ENCODE measurements around the gene TDG. TPM values are rescaled to one million over a fixed set of nuclear protein-coding genes. Genes with fewer than 3 reads are reported as not detected.

TDG gene
- total and polyA plus RNA-seq, 8 donors, result 5.8 to 13.8 (median 9.3) TPM

GRCh38 chr12:103929046-103929783 is 36.5 kb upstream of the TDG start:
- Histone ChIP-seq H3K27me3 (no peaks in the 10 kb centered on the region), H3K36me3 (peaks cover 0 to 17% (median 7%) of the 10 kb centered on the region in 3 donors), H3K9me3 (no peaks in the 10 kb centered on the region), H3K4me3 (peak overlapping the region; percentile 22 to 72 (median 47)), H3K4me1 (peaks cover 9 to 24% (median 22%) of the 10 kb centered on the region in 3 donors), H3K27ac (peak overlapping the region; percentile 79 to 94 (median 88))
- TF ChIP-seq, protein P1, sequence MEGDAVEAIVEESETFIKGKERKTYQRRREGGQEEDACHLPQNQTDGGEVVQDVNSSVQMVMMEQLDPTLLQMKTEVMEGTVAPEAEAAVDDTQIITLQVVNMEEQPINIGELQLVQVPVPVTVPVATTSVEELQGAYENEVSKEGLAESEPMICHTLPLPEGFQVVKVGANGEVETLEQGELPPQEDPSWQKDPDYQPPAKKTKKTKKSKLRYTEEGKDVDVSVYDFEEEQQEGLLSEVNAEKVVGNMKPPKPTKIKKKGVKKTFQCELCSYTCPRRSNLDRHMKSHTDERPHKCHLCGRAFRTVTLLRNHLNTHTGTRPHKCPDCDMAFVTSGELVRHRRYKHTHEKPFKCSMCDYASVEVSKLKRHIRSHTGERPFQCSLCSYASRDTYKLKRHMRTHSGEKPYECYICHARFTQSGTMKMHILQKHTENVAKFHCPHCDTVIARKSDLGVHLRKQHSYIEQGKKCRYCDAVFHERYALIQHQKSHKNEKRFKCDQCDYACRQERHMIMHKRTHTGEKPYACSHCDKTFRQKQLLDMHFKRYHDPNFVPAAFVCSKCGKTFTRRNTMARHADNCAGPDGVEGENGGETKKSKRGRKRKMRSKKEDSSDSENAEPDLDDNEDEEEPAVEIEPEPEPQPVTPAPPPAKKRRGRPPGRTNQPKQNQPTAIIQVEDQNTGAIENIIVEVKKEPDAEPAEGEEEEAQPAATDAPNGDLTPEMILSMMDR (IDR thresholded peaks at IDR 0.05), result no peak
- peak; percentile 46 to 71 (median 66) for ATAC-seq
- intact Hi-C loops (cut with DNase I), result no loop called here
- 4 to 7% methylated on average over 37 of the region's 37 CpGs for WGBS, 2 donors
- peak in 5 of 6 donors; percentile 66 to 90 (median 77) for DNase-seq
- FAIRE-seq, result no peak

GRCh38 chr12:103929784-103930033 is 36.0 kb upstream of the TDG start:
- WGBS, 2 donors, result 0% methylated on average over 18 of the region's 18 CpGs
- intact Hi-C loops (cut with DNase I), result no loop called here
- H3K4me1 ChIP-seq, result peaks cover 9 to 29% (median 24%) of the 10 kb centered on the region in 3 donors
- peak overlapping the region; percentile 22 to 72 (median 47) for H3K4me3 ChIP-seq
- no peaks in the 10 kb centered on the region for H3K9me3 ChIP-seq
- peak overlapping the region; percentile 79 to 94 (median 88) for H3K27ac ChIP-seq
- no peaks in the 10 kb centered on the region for H3K27me3 ChIP-seq
- H3K36me3 ChIP-seq, result peaks cover 0 to 22% (median 11%) of the 10 kb centered on the region in 3 donors
- no peak for FAIRE-seq
- DNase-seq, result no peak
- no peak for ATAC-seq
- TF ChIP-seq, protein P1 (IDR thresholded peaks at IDR 0.05), result no peak

DNA sequence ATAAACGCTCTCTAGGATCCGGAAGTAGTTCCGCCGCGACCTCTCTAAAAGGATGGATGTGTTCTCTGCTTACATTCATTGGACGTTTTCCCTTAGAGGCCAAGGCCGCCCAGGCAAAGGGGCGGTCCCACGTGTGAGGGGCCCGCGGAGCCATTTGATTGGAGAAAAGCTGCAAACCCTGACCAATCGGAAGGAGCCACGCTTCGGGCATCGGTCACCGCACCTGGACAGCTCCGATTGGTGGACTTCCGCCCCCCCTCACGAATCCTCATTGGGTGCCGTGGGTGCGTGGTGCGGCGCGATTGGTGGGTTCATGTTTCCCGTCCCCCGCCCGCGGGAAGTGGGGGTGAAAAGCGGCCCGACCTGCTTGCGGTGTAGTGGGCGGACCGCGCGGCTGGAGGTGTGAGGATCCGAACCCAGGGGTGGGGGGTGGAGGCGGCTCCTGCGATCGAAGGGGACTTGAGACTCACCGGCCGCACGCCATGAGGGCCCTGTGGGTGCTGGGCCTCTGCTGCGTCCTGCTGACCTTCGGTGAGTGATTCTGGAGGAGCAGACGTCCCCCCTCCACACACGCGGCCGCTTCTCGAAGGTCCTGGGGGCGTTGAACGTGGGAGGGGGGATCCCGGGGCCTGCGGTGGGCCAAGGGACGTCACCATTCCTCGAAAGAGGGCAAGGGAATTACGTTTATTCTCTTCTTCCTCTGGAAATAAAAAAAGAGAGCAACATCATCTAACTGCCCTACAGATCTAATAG is 35.5 kb upstream of the TDG start, which contains the start of gene HSP90B1:
Gene HSP90B1 (plus strand): TSS at position 377 of the 753 bp plus-strand sequence. CDS start 106 bp downstream, at position 483.
- WGBS, 2 donors, result 0 to 2% methylated on average over 56 of the region's 56 CpGs
- H3K36me3 ChIP-seq, result peaks cover 0 to 27% (median 11%) of the 10 kb centered on the region in 3 donors
- FAIRE-seq, result peak; percentile 96
- TF ChIP-seq, protein P1 (IDR thresholded peaks at IDR 0.05), result no peak
- H3K4me1 ChIP-seq, result peaks cover 13 to 32% (median 29%) of the 10 kb centered on the region in 3 donors
- H3K4me3 ChIP-seq, result peak within 1 kb of the TSS; percentile 62 to 94 (median 72)
- peak; percentile 97 to 100 (median 100) for DNase-seq
- no peaks in the 10 kb centered on the region for H3K9me3 ChIP-seq
- ATAC-seq, result peak; percentile 88 to 93 (median 89)
- intact Hi-C loops (cut with DNase I), result no loop called here
- no peaks in the 10 kb centered on the region for H3K27me3 ChIP-seq
- peak within 1 kb of the TSS; percentile 79 to 94 (median 88) for H3K27ac ChIP-seq

GRCh38 chr12:103930787-103931735 is 34.6 kb upstream of the TDG start:
- H3K27ac ChIP-seq, result peak overlapping the region; percentile 74 to 87 (median 80)
- peak overlapping the region; percentile 62 to 94 (median 72) for H3K4me3 ChIP-seq
- intact Hi-C loops (cut with DNase I), result no loop called here
- DNase-seq (peak; percentile 33 to 62 (median 48)), ATAC-seq (peak; percentile 17 to 34 (median 20)), FAIRE-seq (no peak)
- H3K36me3 ChIP-seq, result peaks cover 0 to 34% (median 11%) of the 10 kb centered on the region in 3 donors
- WGBS, 2 donors, result 1% methylated on average over 37 of the region's 37 CpGs
- no peaks in the 10 kb centered on the region for H3K9me3 ChIP-seq
- TF ChIP-seq, protein P1 (IDR thresholded peaks at IDR 0.05), result no peak
- no peaks in the 10 kb centered on the region for H3K27me3 ChIP-seq
- peaks cover 21 to 40% (median 36%) of the 10 kb centered on the region in 3 donors for H3K4me1 ChIP-seq

Measured in pancreas (tissue), 10 donors.